Measurements from ENCODE around the gene DLX6.

- TF ChIP-seq CTCF (IDR thresholded peaks at IDR 0.05) = no peak
- no peak for TF ChIP-seq POLR2AphosphoS5 (IDR thresholded peaks at IDR 0.05)
These were observed 3.0 kb downstream of the DLX6 start for GRCh38 chr7:97008275-97008917.
